GM19238 (cell line): ENCODE results near the gene MYEOV.

ENCODE experiments used
- DNase-seq: peaks from one replicate; pipeline ENCODE4 v3.0.0; 2011; ENCODE audit warnings: low spot score; ENCODE audit not compliant: insufficient read length

Gene MYEOV

DNA sequence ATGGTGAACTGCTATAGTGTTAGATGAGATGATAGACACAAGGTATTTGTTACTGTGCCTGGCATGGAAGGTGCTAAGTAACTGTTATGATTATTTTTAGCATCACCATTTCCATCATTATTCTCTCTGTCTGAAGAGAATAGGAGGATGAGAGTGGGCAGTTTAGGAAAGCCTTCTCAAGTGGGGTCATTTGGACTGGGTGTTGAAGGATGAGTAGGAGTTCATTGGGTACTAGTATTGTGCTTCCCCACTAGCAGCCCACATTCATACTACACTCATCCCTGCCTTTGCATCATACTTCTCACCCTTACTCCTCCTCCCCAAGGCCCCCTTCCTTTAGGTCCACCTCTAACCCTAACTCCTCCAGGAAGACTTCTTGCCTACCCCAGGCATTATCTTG, 20.6 kb downstream of the MYEOV start:
- DNase-seq, result no peak

DNA sequence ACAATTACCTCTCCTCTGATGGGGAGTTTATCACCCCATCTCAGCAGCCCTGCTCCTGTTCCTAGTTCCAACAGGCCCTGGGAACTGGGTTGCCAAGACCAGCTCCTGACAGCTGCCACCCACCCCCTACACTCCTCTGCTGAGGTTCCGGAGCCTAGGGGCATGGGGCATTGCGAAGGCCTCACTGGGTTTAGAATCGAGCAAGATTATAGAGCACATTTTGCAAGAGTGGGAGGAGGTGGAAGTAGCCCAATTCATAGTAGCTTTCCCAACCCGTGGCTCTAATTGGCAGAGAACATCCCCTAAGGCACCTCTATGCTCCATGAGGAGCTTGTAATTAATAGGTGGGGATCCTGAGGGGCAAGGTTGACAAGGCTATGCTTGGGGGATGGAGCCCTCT, 23.0 kb downstream of the MYEOV start:
- no peak for DNase-seq

DNA sequence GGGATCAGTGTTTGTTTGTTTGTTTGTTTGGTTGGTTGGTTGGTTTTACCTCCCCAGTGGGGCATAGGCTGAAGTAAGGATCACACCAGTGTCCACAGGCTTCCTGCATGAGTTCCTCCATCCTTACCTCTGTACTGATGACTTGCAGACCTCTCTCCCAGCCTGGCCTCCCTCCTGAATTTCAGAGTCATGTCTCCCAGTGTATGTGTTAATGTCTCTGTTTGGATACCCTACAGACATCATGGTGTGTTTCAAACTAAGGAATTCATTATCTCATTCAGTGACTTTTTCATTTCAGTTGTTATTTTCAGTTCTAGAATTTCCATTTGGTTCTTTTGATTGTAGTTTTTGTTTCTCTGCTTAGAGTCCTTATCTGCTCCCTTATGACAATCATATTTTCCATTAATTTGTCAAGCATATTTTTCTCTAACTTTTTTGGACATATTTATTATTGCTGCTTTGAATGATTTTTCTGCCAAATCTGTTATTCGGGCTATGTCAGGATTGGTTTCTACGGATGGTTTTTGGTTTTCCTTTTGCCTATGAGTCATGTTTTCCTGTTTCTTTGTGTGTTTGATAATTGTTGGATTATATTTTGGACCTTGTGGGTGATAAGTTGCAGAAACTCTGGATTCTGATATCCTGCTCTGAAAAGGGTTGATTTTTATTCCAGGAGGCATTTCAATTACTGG, 23.6 kb downstream of the MYEOV start:
- no peak for DNase-seq

DNA sequence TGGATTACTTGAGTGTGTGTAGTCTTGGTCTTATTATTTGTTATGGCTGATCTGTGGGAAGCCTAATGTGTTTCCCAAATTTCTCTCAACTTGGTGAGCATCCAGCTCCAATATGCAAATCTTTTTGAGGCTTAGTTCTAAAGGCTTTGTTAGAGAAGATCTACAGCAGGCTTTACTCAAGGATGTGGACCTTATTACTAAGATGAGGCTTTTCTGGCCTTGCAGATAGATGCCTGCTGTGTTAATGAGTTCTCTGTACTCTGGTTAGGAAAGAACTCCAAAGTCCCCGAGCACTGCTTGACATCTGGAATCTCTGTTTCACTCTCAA, 24.1 kb downstream of the MYEOV start:
- DNase-seq, result no peak

DNA sequence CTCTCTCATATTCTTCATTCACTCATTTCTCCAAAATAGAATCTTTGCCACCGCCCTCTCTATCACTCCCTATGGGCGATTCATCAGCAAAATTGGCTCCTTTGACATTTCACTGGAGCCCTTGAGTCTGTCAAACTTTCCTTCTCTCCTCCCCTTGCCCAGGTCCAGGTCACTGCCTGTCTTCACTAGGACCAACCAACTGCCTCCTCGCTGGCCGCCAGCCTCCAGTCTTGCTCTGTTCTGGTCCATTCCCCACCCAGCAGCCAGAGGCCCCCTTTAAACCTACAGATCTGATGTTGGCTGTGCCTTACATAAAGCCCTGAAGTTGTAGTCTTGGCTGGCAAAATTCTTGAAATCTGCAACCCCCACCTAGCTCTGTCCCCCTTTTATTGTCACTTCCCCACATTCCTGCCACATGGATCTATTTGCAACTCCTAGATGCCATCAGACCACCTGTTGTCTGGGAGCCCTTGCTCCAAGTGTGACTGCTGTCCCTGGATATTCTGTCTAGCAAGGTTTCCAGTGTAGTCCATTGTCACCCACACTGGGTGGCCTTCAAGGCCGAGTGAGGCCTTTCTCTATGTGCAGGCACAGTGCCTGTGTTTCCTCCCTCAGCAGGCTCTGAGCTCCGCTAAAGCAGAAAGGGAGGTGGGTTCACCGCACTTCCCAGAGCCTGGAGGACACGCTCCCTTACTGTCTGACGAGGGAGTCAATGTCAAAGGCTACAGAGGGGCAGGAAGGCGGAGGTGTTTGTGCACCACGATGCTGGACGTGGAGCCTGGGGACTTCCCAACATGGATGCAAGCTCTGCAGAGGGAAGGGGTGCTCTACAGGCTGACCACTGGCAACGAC, 25.5 kb downstream of the MYEOV start:
- DNase-seq, result no peak

DNA sequence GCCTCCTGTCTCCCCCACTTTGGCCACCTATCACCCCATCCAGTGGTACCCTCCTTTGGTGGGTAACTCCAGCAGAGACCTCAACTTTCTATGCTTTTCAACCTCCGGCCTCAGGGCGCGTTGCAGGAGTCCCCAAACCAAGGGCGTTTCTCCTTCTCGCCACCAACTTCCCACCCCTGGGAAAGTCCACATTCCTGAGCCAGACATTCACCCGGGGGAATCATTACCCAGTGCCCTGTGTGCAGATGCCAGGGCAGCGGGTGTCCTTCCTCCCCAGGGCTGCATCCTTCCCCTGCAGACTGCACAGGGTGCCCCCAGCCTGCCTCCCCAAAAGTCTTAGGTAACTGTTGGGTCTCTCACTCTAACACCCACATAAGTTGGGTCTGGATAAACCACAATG, 26.4 kb downstream of the MYEOV start:
- DNase-seq, result no peak

DNA sequence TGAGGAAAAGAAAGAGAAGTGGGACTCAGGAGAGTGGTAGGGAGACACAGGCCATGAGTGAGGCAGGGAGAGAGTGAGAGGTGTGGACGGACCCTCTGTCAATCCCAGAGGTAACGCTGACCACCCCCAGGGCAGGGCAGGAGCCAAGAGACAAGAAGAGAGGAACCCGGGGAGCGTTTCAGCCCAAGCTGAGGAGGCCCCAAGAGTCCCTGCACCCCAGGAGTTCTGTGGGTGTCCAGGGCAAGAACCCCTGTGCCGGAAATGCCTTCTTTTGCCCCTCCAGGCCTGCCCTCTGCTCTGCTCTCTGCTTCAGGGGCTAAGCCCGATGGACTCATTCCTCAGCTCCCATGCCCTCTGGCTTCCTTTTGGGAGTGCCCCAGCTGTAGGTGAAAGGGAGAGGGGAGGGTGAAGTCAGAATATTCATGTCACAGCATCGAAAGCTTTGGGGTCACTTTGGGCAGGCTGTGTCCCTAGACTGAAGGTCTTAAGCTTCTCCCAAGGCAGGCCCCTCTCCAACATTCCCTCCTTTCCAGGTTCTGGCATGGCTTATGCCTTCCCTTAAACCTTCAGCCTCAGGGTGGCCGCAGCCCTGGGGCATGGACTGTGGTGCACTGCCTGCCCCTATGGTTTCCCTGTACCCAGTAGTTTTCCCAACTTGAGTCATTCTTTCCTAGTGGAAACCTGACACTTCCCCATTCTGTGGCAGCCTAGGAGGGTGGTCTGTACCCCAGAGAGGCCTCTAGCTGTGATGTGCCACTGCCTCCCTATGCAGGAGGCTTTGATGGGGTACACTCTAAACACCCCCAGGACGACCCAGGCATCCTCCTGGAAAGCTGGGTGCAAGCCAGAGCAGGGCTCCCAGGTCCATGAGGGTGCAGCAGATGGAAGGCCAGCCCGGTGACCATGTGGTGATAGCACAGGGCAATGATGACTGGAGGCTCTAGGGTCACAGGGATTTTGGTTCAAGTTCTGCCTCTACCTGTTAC, 27.1 kb downstream of the MYEOV start:
- no peak for DNase-seq

DNA sequence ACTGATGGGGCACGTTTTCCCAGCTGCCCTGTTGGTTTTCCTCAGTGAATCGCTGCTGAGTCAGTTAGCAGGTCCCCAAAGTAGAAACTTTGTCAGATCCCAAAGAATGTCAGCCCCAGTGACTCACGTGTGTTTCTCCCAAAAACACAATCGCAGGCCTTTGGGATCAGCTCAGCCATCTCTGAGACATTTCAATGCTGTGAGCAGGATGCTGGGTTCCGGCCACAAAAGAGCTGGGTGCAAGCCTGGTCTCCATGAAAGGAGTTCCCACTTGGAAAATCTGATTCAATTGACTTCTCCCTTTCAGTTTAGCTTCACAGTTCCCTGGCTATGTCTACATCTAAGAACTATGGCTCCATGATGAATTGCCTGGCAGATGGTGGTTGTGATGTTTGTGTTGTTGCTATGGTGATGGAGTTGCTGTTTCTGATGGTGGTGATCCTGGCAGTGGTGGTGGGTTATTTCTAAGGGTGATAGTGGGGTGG, 28.0 kb downstream of the MYEOV start:
- no peak for DNase-seq

DNA sequence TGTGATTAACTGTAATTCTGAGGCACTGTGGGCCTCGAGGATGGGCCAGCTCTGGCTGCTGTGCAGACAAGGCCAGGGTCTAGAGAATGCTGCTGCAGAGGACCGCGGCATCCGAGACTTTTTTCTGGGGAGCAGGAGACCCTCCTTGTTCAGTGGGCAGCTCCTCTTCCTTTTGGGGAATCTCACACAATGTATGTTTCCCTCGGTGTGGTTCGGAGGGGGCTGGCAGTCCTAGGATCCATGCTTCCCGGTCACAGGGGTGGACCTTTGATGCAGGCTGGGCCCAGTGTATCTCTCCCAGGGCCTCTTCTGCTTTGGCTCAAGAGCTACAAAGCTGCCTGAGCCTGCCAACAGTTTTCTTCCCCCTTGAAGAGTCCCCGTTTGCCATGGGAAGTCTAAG, 31.5 kb downstream of the MYEOV start:
- DNase-seq, result no peak

DNA sequence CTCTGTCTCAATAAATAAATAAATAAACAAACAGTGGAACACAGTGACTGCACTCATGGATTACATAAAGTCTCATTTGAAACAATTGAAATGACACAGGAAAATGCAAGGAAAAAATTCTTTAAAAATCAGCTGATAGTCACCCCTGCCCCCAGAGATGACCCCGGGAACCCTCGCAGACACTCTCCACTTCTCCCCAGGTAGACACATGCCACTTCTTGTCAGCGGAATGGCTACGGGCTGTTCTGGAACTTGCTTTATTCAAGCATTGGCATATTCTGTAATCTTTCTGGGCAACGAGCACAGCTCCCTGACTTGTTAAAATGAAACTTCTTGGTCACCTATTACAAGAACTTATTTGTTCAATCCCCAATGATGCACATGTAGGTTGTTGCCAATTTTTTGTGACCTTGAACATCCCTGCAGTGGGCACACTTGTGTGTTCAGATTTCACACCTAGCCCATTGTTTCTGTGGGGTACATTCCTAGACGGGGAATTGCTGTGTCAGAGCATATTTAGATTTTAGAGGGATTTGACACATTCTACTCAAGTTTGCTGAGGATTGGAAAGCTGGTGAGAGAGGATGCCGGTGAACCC, 32.8 kb downstream of the MYEOV start:
- DNase-seq, result no peak

DNA sequence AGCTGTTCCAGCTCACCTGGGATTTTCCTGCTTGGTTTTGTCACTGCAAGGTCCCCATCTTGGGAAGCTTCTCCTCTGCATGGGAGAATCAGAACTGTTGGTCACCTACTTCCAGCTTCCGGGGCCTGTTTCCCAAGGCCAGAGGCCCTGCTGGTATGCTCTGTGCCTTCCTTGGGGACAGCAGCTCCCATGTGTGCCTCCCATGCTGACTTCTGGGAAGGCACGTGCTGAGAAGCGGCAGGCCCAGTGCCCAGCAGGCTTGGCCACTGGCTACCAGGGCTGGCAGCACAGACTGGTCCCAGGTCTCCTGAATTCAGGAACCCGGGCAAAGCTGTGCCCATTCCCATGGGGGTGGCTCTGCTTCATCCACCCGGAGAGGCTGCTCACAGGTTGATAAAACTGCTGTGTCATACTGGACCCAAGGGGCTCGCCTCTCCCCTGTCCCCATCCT, 33.8 kb downstream of the MYEOV start:
- no peak for DNase-seq

DNA sequence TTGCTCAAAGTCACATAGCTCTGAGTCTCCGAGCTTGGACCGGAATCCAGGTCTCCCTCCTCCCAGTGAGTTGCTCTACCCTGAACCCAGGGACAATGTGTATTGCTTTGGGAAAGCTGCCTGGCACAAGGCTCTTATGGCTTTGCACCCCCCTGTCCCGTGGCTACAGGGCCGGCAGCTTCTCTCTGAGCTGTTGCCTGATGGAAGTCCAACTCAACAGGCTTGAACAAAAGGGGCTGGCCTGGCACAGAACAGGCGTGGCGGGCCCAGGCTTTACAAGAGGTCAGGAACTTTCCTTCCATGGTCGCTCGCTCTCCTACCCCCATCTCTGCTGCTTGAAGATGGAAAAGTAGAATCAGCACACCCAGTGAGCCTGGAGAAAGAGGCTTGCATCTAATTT, 34.3 kb downstream of the MYEOV start:
- DNase-seq, result no peak

DNA sequence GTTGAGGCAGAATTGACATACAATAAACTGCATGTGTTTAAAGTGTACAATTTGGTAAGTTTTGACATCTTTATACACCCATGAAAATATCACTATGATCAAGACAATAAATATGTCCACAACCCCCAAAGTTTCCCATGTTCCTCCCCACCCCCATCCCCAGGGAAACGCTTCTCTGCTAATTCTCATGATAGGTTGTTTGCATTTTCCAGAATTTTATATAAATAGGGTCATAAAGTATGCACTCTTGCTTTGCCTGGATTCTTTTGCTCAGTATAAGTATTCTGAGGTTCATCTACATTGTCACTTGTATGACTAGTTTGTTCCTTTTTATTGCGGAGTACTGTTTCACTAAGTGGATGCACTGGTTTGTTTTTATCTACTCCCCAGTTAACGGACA, 35.6 kb downstream of the MYEOV start:
- DNase-seq, result no peak

DNA sequence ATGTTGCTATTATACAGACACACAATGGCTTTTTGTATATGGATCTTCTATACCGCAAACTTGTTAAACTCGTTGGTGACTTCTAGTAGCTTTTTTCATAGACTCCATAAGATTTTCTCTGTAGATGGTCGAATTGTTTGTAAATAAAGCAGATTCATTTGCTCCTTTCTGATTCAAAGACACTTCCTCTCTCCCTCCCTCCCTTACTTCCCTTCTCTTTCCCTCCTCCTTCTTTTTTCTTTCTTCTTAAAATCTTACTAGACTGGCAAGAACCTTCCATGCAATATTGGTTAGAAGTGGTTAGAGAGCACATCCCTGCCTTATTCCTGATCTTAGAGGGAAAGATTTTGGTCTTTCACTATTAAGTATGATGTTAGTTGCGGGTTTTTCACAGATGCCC, 36.4 kb downstream of the MYEOV start:
- no peak for DNase-seq

DNA sequence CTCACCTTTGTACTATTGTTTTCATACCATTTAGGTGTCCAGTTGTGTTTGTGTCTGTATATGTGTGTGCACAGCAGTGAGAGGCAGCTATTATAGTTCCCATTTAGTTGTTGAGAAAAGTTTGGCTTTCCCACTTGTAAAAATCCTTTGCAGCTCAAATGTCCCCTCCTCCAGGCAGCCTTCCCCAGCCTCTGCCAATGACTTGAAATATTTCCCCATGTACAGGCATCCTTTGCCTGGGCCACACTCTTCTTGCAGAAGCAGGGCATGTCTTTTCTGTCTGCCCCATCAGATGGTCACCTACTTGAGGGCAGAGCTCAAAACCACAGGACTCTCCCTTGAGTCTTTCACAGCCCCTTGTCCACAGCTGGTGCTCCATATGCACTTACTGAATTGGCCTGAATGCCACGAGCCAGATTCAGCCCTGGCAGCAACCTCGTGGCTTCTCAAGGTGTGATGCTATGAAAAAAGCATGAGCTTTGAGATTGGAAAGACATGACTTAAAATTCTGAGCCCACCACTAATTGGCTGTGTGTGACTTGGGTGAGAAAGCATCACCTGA, 39.3 kb downstream of the MYEOV start:
- DNase-seq, result no peak

DNA sequence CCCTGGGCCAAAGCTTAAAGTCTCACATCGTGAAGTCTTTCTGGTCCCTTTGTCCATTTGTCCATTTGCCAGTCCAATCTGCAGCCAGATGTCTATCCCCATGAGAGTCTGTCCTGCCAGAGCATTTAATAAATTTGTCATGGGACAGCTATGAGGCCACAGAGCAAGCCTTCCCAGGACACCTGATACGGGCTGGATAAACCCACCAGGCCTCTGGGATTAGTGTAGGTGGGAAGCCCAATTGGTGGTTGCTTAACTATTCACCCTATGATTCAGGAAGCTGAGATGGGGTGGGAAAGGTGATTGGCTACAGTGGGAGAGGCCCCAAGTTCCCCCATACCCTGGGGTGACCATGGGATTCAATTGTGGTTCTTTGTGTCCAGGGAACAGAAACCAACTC, 39.9 kb downstream of the MYEOV start:
- no peak for DNase-seq

DNA sequence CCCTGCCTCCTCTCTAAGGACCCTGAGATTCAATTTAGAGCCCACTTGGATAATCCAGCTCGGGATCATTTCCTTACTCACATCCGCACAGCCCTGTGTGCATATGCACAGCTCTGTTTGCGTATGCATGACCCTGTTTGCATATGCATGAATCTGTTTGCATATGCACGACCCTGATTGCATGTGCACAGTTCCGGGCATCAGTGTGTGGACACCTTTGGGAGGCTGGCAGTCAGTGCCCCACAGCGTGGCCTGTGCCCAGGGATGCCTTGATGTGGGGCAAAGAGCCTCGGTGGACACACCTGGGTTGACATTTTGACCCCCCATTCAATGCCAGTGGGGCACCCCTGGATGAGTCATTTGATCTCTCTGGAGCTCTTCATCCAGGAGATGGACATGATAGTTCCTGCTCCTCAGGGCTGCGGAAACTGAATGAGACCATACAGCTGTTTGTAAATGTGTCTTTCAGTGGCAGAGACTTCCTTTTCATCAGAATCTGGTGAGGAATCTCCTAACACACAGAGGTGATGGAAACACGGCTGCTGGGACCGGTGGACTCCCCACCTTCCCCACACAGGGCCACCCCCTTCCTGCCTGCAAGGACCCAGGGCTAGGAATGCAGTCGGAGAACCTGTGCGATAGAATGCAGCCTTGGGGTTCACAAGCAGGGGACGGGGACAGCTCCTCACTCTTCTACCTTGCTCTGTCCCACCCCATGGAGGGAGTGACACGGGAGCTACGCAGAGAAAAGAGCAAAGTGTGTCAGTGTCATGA, 41.2 kb downstream of the MYEOV start:
- no peak for DNase-seq

DNA sequence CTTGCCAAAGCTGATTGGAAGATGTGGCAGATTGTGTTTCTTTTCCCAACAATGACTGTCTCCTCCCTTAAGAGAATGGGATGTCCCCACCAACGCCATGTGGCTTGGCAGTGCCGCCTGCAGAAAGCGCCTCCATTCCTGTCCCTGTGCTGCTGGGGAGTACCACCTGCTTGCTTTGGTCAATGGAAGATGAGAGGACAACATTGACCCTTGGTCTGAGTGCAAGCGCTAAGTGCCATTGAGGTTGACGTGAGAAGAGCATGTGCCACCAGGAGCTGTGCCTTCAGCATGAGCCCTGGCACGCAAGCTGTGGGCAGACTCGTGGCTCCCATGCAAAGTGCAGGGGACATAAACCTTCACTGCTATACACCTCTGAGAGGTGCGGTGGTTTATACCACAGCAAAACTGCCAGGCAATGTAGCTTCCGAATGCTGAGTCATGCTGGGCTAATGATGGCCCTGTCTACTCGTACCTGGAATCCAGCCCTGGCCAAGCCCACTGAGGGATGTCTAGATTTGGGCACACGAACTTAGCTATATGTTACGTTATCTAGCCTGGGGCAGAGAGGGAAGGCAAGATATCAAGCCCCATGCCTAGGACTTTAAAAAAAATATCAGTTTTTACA, 41.9 kb downstream of the MYEOV start:
- no peak for DNase-seq

DNA sequence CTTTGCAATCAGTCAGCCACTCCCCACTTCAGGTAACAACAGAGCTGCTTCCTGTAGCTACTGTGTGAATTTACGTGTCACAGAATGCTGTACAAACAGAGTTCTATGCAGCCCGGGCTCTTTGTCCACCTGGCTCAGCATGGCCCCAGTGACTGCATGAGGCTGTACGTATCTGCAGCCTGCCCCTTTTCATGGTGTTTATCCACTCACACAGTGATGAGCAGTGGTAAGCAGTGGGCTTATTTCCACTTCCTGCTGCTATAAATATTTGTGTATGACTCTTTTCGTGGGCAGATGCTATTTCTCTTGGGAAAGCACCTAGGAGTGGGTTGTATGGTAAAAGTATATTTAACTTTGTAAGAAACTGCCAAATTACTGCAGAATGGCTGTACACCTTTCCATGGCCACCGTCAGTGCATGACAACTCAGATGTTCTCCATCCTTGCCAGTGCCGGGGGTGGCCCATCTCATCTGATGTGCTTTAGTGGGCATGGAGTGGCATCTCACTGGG, 43.3 kb downstream of the MYEOV start:
- DNase-seq, result peak; percentile 19
